Lower leg skin (tissue), 3 donors: ENCODE data around the gene GAS7.

Experiments
- CTCF ChIP-seq, 3 donors: fragments of 450-650 bp; IDR thresholded peaks; one replicate each; pipeline ENCODE4 v1.5.1; 2016; ENCODE audit warnings: antibody characterized with exemption in 3 of 3, mild to moderate bottlenecking in 3 of 3, moderate library complexity in 2 of 3
- POLR2A ChIP-seq, 2 donors: fragments of 450-650 bp; IDR thresholded peaks; one replicate each; pipeline ENCODE4 v1.6.1; 2016 to 2017; ENCODE audit warnings: antibody characterized with exemption in 2 of 2, mild to moderate bottlenecking in 1 of 2, moderate library complexity in 1 of 2

- TF ChIP-seq CTCF (IDR thresholded peaks at IDR 0.05) (no peak), POLR2A (IDR thresholded peaks at IDR 0.05) (no peak)
Measured at GRCh38 chr17:10162096-10162495, 36.3 kb downstream of the GAS7 start.
